ENCODE measurements around the gene BTF3L4.
"Not testable (repeated sequence)": the region's sequence is repeated elsewhere in the genome, so short reads cannot be mapped to it uniquely, and the experiment has no call there.

Gene BTF3L4

DNA sequence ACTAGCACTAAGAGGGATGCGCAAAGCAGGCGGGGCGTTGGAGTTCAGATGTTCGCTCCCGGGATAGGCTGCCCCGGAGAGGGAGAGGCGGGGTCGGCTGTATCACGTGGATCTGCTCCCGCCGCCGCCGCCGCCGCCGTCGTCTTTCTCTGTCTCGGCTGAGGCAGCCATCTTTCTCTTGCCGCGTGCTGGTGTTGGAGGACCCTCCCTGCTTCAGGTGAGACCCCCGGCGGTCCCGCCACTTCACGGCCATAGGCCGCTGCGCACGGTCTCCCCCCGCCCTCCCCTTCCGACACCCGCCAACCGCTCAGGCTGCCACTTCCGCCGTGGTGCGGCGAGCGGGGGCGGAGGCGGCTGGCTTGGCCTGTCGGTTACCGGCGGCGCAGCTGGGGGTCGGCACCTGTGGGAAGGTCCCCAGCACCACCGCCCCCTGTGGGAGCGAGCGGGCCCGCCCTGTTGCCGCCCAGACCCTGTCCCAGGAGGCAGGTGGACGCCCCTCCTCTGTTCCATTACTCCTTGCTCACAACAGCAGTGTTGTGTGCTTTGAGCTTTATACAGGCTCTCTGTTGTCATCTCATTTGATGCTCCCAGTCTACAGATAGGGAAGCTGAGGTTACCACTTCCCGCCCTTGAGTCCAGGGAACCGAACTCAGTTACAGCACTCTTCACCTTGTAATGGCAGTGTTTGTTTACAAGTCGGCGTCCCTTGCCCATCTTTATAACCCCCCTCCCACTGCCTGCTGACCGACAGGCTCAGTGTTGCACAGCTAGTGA lies at the start of gene BTF3L4:
BTF3L4 (plus strand) TSS at position 133 of the 774 bp plus-strand sequence. CDS start 3,553 bp downstream, outside the sequence.
- DNase-seq: peak; percentile 54 to 98 (median 92)

DNA sequence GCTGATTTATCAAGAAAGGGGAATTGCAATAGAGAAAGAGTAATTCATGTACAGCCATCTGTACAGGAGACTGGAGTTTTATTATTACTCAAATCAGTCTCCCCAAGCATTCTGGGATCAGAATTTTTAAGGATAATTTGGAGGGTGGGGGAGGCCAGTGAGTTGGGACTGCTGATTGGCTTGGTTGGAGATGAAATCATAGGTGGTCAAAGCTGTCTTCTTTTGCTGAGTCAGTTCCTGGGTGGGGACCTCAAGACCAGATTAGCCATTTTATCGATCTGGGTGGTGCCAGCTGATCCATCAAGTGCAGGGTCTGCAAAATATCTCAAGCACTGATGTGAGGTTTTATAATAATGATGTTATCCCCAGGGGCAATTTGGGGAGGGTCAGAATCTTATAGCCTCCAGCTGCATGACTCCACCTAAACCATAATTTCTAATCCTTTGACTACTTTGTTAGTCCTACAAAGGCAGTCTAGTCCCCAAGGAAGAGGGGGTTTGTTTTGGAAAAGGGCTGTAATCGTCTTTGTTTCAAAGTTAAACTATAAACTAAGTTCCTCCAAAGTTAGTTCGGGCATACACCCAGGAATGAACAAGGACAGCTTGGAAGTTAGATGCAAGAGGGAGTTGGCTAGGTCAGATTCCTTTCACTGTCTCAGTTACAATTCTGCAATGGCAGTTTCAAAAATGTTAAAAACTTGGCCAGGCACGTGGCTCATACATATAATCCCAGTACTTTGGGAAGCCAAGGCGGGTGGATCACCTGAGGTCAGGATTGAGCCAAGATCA lies 48.7 kb upstream of the BTF3L4 start:
- DNase-seq: no peak

DNA sequence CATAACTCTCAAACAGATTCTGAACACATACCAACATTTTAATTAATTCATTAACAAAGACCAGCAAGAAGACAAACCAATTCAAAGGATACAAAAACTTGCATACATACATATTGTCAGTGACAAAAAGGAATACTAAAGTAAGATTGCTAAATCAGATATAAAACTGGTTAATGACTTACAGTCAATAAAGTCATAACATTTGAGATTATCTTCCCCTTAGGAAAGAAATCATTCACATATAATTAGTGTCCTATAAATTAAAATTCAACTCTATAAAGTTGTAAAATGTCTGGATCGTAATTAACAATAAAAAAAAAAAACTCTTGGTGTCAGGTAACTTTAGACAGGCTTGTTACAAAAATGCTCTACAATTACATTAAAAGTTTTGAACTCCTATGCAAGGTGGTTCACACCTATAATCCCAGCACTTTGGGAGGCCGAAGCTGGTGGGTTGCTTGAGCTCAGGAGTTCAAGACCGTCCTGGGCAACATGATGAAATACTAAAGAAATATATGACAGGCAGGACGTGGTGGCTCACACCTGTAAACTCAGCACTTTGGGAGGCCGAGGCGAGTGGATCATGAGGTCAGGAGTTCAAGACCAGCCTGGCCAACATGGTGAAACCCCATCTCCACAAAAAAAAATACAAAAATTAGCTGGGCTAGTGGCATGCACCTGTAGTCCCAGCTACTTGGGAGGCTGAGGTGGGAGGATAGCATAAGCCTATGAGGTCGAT lies 47.9 kb upstream of the BTF3L4 start:
- DNase-seq: no peak

DNA sequence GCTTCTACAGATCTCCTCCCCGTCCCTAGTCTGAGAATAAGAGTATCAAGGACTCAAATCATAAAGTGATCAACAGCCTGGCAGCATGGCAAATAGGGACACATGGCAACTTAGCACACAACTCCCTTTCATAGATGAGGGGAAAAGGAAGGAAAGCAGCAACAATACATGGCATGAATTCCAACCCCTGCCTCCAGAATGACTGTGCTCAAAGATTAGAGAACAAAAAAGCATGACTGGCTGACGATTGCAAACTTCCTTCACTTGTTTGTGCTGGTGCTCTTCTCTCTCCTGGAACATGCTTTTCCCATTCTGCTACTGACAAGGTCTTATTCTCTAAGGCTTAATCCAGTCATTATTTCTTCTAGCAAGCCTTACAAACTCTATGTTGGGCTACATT lies 34.0 kb upstream of the BTF3L4 start:
- no peak for DNase-seq

DNA sequence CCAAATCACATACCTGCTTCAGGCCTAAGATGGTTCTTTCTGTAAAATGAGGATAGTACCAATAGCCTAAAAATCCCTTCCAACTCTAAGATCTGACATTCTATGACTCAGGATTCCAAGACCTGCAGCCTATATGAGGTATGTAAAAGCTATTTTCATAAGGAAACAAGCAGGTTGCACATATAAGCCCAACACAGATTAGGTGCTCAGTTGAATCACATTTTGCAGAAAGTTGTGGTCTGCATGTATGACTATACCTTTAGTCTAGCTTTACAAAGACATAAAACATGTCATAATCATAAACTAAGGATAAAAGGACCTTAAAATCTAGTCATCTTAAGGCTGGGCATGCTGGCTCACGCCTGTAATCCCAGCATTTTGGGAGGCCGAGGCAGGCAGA lies 29.8 kb upstream of the BTF3L4 start:
- DNase-seq: no peak

DNA sequence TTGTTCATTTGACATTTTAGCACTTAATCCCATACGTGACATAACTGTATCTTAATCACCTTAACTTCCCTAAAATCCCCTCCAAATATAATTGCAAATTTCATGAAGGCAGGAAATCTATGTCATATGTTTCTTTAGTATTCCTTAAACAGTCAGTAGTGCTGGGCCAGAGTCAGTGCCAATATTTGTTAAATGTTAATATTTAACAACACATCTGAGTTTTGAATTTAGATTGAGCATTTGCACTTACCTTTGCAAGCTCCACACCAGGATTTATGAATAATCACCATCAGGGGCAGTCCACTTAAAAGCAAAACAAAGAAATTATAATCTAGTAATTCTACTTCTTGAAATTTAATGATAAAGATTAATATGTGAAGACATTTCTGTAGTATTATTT lies 27.8 kb upstream of the BTF3L4 start:
- no peak for DNase-seq

DNA sequence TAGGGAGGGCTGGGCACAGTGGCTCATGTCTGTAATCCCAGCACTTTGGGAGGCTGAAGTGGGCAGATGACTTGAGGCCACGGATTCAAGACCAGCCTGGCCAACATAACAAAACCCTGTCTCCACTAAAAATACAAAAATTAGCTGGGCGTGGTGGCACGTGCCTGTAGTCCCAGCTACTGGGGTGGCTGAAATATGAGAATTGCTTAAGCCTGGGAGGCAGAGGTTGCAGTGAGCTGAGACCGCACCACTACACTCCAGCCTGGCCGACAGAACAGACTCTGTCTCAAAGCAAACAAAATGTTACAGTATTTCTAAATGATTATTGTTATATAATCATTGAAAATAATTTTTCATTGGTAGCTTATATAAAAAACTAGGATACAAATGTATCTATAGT lies 27.3 kb upstream of the BTF3L4 start:
- not testable (repeated sequence) for DNase-seq

DNA sequence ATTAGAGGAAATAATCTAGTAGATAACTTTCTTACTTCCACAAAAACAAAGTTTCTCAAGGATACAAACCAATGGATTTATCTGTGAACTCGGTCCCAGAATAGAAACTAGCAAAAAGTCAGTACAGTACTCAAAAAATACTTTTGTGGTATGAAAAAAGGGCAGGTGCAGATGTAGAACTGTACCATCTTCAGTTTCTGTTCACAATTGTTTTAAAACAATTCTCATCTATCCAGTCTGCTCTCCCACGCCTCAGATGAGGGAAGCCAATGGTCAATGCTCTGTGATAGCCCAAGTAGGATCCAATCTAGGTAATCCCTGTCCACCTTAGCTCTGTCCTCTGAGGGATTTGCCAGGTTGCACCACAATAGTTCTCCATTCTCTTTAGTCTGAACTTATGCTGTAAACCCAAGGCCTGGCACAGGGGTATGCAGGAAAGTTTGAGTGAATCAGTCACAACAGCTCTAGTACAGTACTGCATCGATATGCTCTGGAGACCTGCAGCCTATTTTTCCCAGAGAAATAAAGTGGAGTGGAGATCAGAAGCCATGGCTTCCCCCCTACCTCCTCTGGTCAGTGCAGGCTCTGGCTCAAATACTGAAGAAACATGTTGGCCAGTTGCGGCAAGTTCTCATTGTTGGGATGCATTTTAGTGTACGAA lies 23.8 kb upstream of the BTF3L4 start:
- no peak for DNase-seq

DNA sequence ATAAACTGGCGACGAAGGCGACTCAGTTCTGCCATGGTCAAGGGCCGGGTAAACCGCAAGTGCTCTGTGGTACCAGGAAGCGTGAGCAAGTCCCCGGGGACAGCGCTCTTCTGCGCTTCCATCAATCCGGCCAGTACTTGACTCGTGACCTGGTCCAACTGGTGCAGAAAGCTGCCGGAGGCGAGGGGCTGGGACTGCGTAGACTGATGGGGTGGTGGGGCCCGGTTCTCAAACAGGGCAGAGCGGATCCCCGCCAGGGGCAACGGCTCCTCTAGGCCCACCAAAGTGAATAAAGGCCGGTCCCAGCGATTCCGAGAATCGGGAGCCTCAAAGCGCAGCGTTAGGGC lies 23.3 kb upstream of the BTF3L4 start:
- peak in 22 of 51 donors; percentile 3 to 51 (median 24) for DNase-seq

DNA sequence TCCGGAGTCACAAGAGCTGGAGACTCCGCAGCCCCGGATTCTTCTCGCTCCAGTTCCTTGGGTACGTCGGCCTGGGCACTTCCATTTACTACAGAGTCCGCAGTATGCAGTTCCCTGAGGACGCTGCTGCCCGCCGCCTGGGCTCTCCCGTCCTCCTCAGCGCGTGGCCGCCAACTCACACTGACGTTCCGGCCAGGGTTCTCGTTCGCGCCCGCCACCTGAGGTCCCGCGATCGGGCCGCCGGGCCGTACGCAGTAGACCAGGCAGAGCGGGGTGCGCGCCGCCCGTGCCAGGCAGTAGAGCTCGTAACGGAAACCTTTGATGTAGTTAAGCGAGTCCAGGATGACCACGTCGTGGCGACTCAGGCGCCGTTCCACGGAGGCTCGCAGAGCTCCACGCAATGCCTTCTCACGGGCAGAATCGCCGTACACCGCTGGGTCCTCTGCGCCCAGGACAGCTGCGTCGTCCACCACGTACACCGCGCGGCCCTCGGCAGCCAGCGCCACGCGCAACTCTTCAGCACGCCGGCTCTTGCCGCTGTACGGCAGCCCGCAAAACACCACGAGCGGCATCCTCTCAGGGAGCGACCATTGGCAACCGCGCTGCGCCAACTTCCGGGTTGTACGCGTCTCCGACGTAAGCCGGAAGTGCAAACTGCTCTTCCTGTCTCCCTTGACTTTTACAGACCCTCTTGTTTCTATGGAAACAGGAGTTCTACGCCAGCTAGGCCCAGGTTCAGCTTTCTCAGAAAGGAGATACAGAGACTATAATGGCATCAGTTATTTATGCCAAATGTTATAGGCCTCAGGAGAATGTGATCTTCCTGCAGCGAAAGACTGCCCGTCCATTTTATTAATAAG lies 22.7 kb upstream of the BTF3L4 start, which contains the start of gene KTI12:
KTI12 (minus strand) TSS at position 621 of the 860 bp plus-strand sequence; CDS start at position 572, 49 bp downstream.
- peak; percentile 24 to 91 (median 72) for DNase-seq

DNA sequence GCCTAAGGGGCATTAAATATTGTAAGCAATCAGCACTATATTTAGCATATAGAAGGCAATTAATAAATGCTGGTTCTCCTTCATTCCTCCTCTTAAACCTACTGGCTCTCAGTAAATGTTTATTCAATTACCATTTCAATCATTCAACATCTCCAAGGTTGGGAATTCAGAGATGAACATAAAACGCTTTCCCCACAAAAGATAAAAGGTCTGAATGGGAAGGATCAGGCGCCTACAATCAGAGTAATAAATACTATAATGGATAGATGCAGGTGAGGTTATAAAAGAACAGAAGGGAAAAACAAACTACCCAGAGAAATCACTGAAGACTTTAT lies 22.1 kb upstream of the BTF3L4 start:
- no peak for DNase-seq

DNA sequence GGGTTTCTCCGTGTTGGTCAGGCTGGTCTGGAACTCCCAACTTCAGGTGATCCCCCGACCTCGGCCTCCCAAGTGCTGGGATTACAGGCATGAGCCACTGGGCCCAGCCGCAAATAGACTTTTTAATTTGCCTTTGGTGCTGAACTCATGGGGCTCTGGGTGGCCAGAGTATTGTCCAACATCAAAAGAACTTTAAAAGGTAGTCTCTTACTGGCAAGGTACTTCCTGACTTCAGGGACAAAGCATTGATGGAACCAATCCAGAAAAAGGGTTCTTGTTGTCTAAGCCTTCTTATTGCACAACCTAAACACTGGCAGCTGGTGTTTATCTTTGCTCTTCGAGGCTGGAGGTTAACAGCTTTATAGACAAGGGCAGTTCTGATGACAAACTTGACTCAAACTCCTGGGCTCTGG lies 18.7 kb upstream of the BTF3L4 start:
- no peak for DNase-seq

DNA sequence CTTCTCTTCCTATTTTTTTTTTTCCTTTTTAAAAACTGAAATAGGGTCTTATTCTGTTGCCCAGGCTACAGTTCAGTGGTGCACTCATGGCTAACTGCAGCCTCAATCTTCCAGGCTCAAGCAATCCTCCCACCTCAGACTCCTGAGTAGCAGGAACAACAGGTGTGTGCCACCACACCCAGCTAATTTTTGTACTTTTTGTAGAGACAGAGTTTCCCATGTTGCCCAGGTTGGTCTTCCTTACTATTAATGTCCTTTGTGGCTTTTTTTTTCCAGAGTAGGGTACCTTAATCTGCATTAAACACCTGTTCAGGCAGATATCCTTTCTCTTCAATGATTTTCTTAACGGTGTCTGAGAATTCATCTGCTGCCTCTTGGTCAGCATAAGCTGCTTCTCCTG lies 18.2 kb upstream of the BTF3L4 start:
- no peak for DNase-seq

DNA sequence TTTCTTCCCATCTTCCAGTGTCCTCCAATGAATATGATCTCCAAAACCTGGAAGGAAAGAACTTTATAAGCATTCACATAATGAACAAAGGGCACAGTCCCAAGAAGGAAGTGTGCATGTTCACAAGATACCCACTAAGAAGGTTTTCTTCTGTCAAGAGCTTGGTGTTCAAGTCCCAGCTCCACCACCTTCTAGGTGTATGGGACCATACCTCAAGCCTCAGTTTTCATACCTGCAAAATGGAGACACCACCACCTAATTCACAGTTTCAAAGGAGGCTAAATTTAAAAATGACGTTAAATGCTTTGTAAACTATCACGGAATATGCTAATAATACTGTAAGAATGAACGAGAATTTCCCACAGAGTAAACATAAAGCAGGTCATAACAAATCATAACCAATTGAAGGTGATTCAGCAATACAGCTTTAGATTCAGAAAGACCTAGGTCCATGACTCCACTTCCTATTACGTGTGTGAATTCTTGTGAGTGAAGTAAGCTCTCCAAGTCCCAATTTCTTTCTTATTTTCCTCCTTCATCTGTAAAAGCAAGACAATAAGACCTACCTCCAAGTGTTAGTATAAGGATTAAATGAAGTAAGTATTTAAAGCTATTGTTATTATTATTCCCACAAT lies 14.4 kb upstream of the BTF3L4 start:
- no peak for DNase-seq

DNA sequence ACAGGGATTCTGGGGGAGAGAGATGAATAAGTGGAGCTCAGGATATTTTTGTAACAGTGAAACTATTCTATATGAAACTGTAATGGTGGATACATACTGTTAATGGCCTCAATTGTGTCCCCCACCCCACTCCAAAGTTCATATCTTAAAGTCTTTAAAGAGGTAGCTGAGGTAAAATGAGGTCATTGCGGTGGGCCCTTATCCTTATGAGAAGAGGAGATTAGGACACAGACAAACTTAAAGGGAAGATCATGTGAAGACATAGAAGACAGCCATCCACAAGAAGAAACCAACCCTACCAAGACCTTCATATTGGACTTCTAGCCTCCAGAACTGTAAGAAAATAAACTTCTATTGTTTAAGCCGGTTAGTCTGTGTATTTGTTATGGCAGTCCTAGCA lies 10.9 kb upstream of the BTF3L4 start:
- DNase-seq: no peak

DNA sequence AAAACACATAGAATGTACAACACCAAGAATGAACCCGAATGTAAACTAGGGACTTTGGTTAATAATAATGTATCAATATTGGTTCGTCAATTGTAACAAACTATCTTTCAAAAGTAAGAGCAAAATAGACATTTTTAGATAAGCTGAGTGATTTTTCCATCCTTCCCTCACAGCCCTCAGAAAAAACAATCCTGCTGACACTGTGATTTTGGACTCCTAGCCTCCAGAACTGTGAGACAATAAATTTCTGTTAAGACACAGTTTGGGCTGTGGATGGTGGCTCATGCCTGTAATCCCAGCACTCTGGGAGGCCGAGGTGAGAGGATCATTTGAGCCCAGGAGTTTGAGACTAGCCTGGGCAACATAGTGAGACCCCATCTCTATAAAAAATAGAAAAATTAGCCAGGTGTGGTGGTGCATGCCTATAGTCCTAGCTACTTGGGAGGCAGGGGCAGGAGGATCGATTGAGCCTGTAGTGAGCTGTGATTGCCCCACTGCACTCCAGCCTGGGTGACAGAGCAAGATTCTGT lies 10.4 kb upstream of the BTF3L4 start:
- not testable (repeated sequence) for DNase-seq

DNA sequence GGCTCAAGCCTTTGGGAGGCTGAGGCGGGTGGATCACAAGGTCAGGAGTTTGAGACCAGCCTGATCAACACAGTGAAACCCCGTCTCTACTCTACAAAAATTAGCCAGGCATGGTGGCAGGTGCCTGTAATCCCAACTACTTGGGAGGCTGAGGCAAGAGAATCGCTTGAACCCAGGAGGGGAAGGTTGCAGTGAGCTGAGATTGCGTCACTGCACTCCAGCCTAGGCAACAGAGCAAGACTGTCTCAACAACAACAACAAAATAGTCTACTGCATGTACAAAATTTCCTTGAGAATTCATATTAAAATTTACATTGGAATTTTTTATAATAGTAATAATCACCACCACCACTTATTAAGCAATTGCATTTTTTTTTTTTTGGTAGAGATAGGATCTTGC lies 6.8 kb upstream of the BTF3L4 start:
- not testable (repeated sequence) for DNase-seq

DNA sequence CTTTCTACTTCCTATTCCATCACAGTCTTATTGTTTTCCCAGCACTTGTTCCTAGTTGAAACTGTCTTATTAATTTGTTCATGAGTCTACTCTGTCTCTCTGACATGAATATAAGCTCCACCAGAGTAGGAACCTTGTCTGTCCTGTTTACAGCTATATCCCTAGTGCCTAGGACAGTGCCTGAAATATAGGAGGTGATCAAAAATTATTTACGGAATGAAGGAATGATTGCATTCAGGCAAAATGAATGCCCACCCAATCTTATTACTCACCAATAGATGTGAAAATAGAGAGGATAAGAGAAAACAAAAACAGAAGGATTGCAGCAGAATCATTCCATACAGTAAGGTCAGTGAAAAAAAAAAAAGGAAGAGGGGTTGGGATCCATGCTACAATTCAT lies 2.2 kb upstream of the BTF3L4 start:
- no peak for DNase-seq

DNA sequence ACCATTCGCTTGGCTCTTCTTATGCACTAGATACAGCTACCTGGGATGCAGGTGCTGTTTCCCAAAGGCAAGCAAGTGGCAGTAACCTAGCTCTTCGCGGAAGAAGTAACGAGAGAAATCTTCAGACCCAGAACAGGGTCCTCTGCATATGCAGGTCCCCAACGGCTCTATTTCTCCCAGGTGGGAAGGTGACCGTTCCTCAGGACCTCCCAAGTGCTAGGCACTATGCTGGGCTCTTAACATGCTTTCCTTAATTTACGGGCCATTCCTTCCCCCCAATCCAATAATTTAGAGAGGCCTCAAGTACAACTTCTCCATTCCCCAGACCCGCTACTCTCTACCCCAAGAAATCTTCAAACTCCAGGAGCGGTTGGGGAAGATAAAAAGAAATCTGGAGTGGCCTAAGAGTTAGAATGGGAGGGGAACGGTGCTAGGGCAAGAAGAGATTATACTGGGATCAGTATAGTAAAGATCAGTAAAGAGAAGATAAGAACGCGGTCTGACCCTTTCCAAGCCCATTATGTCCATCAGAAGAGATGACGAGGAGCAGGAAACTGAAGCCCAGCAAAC lies 1.5 kb upstream of the BTF3L4 start:
- DNase-seq: peak in 1 of 51 donors; percentile 17

Data from hypothalamus (tissue), 51 donors.